NOMO-1 (cell line): ENCODE data around the gene TOP2A.
A peak's percentile ranks its signal among the peaks of the same experiment; 100 is the strongest.
"Not testable (repeated sequence)": the region's sequence is repeated elsewhere in the genome, so short reads cannot be mapped to it uniquely, and the experiment has no call there.

ENCODE experiments used
- DNase-seq, 2 experiments: peaks; one replicate each; lab custom pipeline; 2025; ENCODE audit not compliant: unreplicated experiment in 2 of 2; lab: John Stamatoyannopoulos, UW

Gene TOP2A

GRCh38 chr17:40431231-40431602, 13.5 kb upstream of the TOP2A start:
- DNase-seq, result no peak

- no peak for DNase-seq
Measured at GRCh38 chr17:40430272-40431230, 12.9 kb upstream of the TOP2A start.

GRCh38 chr17:40427002-40427491, 9.4 kb upstream of the TOP2A start:
- no peak for DNase-seq

- no peak for DNase-seq
Measured at GRCh38 chr17:40425741-40426140, 8.0 kb upstream of the TOP2A start.

- peak in 1 of 2 experiments; percentile 3 for DNase-seq
Measured at GRCh38 chr17:40422990-40423633, 5.4 kb upstream of the TOP2A start.

- peak; percentile 58 to 80 for DNase-seq
Measured at GRCh38 chr17:40419559-40420331, 2.0 kb upstream of the TOP2A start.

GRCh38 chr17:40418428-40418706, 671 bp upstream of the TOP2A start:
- no peak for DNase-seq

- DNase-seq, result no peak
Measured at GRCh38 chr17:40417258-40417608, 463 bp downstream of the TOP2A start.

- DNase-seq, result no peak
Measured at GRCh38 chr17:40416671-40417070, 1.0 kb downstream of the TOP2A start.

- peak in 1 of 2 experiments; percentile 43 for DNase-seq
Measured at GRCh38 chr17:40415390-40415789, 2.3 kb downstream of the TOP2A start.

- not testable (repeated sequence) for DNase-seq
Measured at GRCh38 chr17:40414312-40414711, 3.4 kb downstream of the TOP2A start.

GRCh38 chr17:40412880-40413279, 4.8 kb downstream of the TOP2A start:
- no peak for DNase-seq

- no peak for DNase-seq
Measured at GRCh38 chr17:40411821-40412220, 5.9 kb downstream of the TOP2A start.

GRCh38 chr17:40410082-40410481, 7.6 kb downstream of the TOP2A start:
- no peak for DNase-seq

GRCh38 chr17:40409540-40409939, 8.2 kb downstream of the TOP2A start:
- not testable (repeated sequence) for DNase-seq

GRCh38 chr17:40407460-40407859, 10.2 kb downstream of the TOP2A start:
- DNase-seq, result no peak

GRCh38 chr17:40404003-40404402, 13.7 kb downstream of the TOP2A start:
- DNase-seq, result no peak

GRCh38 chr17:40402668-40403067, 15.0 kb downstream of the TOP2A start:
- DNase-seq, result no peak

GRCh38 chr17:40399185-40399584, 18.5 kb downstream of the TOP2A start:
- DNase-seq, result peak in 1 of 2 experiments; percentile 20

- not testable (repeated sequence) for DNase-seq
Measured at GRCh38 chr17:40386555-40386954, 31.1 kb downstream of the TOP2A start.

- DNase-seq, result no peak
Measured at GRCh38 chr17:40382251-40382650, 35.4 kb downstream of the TOP2A start.
